Spleen (tissue), 11 donors: ENCODE results near the gene PGS1. TPM values are rescaled to one million over a fixed set of nuclear protein-coding genes. Genes with fewer than 3 reads are reported as not detected.
A peak's percentile ranks its signal among the peaks of the same experiment; 100 is the strongest.

Experiments
- DNase-seq: peaks from one replicate; pipeline ENCODE4 v3.0.0-alpha.2; 2020
- H3K27ac ChIP-seq, 8 donors: fragments of 200-600 bp; sonication (generic) in 7 of 8; 1 replicate in 4 of 8; 2 replicates in 4 of 8; pipeline versions ENCODE4 v1.5.0 to v1.8.0; 2016 to 2021; ENCODE audit warnings: inconsistent platforms in 4 of 8, mild to moderate bottlenecking in 4 of 8, moderate library complexity in 1 of 8
- H3K27me3 ChIP-seq, 7 donors: fragments of 200-600 bp; sonication (generic) in 6 of 7; replicated peaks in 1 of 7; 1 replicate in 4 of 7; 2 replicates in 3 of 7; pipeline versions ENCODE4 v1.5.0 to v1.8.0; 2016 to 2021; ENCODE audit warnings: inconsistent platforms in 3 of 7, mild to moderate bottlenecking in 1 of 7
- H3K36me3 ChIP-seq, 6 donors: fragments of 200-600 bp; sonication (generic) in 5 of 6; 1 replicate in 4 of 6; 2 replicates in 2 of 6; pipeline versions ENCODE4 v1.5.0 to v1.8.0; 2016 to 2021; ENCODE audit warnings: inconsistent platforms in 2 of 6
- H3K4me1 ChIP-seq, 6 donors: fragments of 200-600 bp; sonication (generic) in 5 of 6; 1 replicate in 3 of 6; 2 replicates in 3 of 6; pipeline versions ENCODE4 v1.5.0 to v1.8.0; 2016 to 2021; ENCODE audit warnings: inconsistent platforms in 3 of 6
- H3K4me3 ChIP-seq, 8 donors: fragments of 200-600 bp; sonication (generic) in 7 of 8; 1 replicate in 4 of 8; 2 replicates in 4 of 8; pipeline versions ENCODE4 v1.5.0 to v1.8.0; 2016 to 2021; ENCODE audit warnings: inconsistent platforms in 4 of 8, mild to moderate bottlenecking in 4 of 8, moderate library complexity in 2 of 8
- H3K9me3 ChIP-seq, 8 donors: fragments of 200-600 bp; sonication (generic) in 7 of 8; 1 replicate in 4 of 8; 2 replicates in 4 of 8; pipeline versions ENCODE4 v1.5.0 to v1.8.0; 2016 to 2021; ENCODE audit warnings: inconsistent platforms in 4 of 8
- CTCF ChIP-seq, 11 experiments: fragments of 200-600 bp in 7 of 11; fragments of 450-650 bp in 4 of 11; sonication (generic) in 4 of 11; IDR thresholded peaks in 8 of 11; conservative IDR thresholded peaks in 3 of 11; 1 replicate in 7 of 11; 2 replicates in 4 of 11; pipeline versions ENCODE4 v1.4.0 to v1.8.0; 2016 to 2021; ENCODE audit warnings: antibody characterized with exemption in 11 of 11, inconsistent platforms in 4 of 11, mild to moderate bottlenecking in 1 of 11
- POLR2A ChIP-seq, 3 donors: fragments of 450-650 bp; IDR thresholded peaks; one replicate each; pipeline ENCODE4 v1.5.1; 2017; ENCODE audit warnings: antibody characterized with exemption in 3 of 3, mild to moderate bottlenecking in 1 of 3
- POLR2AphosphoS5 ChIP-seq, 3 donors: sonication (generic); formaldehyde crosslinking; IDR thresholded peaks; one replicate each; pipeline ENCODE4 v1.5.1; 2017; ENCODE audit warnings: antibody characterized with exemption in 3 of 3
- WGBS, 5 donors: extraction: QIAGEN DNeasy Blood & Tissue Kit in 3 of 5; methylation state at CpG; one replicate each; pipeline versions ENCODE4 v1.1.5 to v1.1.7; 2013 to 2018; 5-methylcytosine and 5-hydroxymethylcytosine counted together
- intact Hi-C: fragments of 100-400 bp; cut with DNase I; formaldehyde crosslinking; loops from one replicate; pipeline ENCODE4 v1.15.0; 2023; ENCODE audit warnings: low total_unique reads
- polyA plus RNA-seq, 3 donors: library from polyadenylated mRNA; stranded (reverse); fragments of 200-250 nt; gene quantifications; one replicate each; pipeline ENCODE4 v1.2.1, GENCODE V29; 2013
- total RNA-seq, 7 donors: library from RNA; depleted of rRNA in 3 of 7; stranded (reverse); fragments of >200 nt in 3 of 7; fragmentation: NEBNext Ultra II Directional in 4 of 7; extraction: Animal tissue kit (Norgen Biotek cat#: 25700) in 4 of 7; gene quantifications; one replicate each; pipeline versions ENCODE4 v1.1.0 to v1.2.1, GENCODE V29; 2016 to 2021
- donor health status: healthy with polysubstance abuse.
- donor health status: DM: no; HTN: no; CAD: no; lungs with moderate emphysema.
- donor health status: DM: no; HTN: no; CAD: no.
- donor health status: Bipolar disorder and iron deficiency.
- donor health status: healthy.
- donor health status: DM: no; HTN: no; CAD: no.
- donor health status: DM: yes; HTN: yes; CAD: no.

PGS1 gene
- total and polyA plus RNA-seq, 10 donors: 20.0 to 217 (median 109) TPM

GRCh38 chr17:78332991-78333390, 45.5 kb upstream of the PGS1 start:
- intact Hi-C loops: no loop called here
- TF ChIP-seq CTCF (IDR thresholded peaks at IDR 0.05 in 8 of 11, conservative IDR thresholded peaks at IDR 0.05 in 3 of 11) (no peak), POLR2A (IDR thresholded peaks at IDR 0.05) (no peak), POLR2AphosphoS5 (IDR thresholded peaks at IDR 0.05) (no peak)
- H3K36me3 ChIP-seq: no peaks in the 10 kb centered on the region
- H3K27ac ChIP-seq: peak overlapping the region in 2 of 8 donors; percentile 13 to 43
- no peak overlapping the region for H3K4me3 ChIP-seq
- DNase-seq: no peak
- H3K4me1 ChIP-seq: peaks cover 0 to 53% (median 22%) of the 10 kb centered on the region in 6 donors
- no peaks in the 10 kb centered on the region for H3K27me3 ChIP-seq
- H3K9me3 ChIP-seq: no peaks in the 10 kb centered on the region
- 28 to 48% (median 32%) methylated on average over 4 of the region's 4 CpGs for WGBS, 5 donors

GRCh38 chr17:78335209-78335608, 43.2 kb upstream of the PGS1 start:
- Histone ChIP-seq H3K4me3 (no peak overlapping the region), H3K27ac (no peak overlapping the region), H3K27me3 (no peaks in the 10 kb centered on the region), H3K4me1 (peaks cover 0 to 59% (median 35%) of the 10 kb centered on the region in 6 donors), H3K36me3 (no peaks in the 10 kb centered on the region), H3K9me3 (no peaks in the 10 kb centered on the region)
- WGBS, 5 donors: 88 to 96% (median 94%) methylated on average over 11 of the region's 11 CpGs
- no peak for DNase-seq
- TF ChIP-seq CTCF (IDR thresholded peaks at IDR 0.05 in 8 of 11, conservative IDR thresholded peaks at IDR 0.05 in 3 of 11) (no peak), POLR2AphosphoS5 (IDR thresholded peaks at IDR 0.05) (no peak), POLR2A (IDR thresholded peaks at IDR 0.05) (no peak)
- intact Hi-C loops: no loop called here

- peaks cover 10 to 80% (median 54%) of the 10 kb centered on the region in 6 donors for H3K4me1 ChIP-seq
- intact Hi-C loops: no loop called here
- peaks cover 0 to 6% (median 0%) of the 10 kb centered on the region in 7 donors for H3K27me3 ChIP-seq
- no peaks in the 10 kb centered on the region for H3K36me3 ChIP-seq
- TF ChIP-seq POLR2A (IDR thresholded peaks at IDR 0.05): no peak
- peak in 1 of 11 experiments; percentile 18 for TF ChIP-seq CTCF (IDR thresholded peaks at IDR 0.05 in 8 of 11, conservative IDR thresholded peaks at IDR 0.05 in 3 of 11)
- peak in 2 of 3 donors; percentile 54 to 77 for TF ChIP-seq POLR2AphosphoS5 (IDR thresholded peaks at IDR 0.05)
- DNase-seq: peak; percentile 86
- 56 to 63% (median 60%) methylated on average over 19 of the region's 19 CpGs for WGBS, 5 donors
- H3K4me3 ChIP-seq: peak overlapping the region in 1 of 8 donors; percentile 31
- no peaks in the 10 kb centered on the region for H3K9me3 ChIP-seq
- H3K27ac ChIP-seq: peak overlapping the region; percentile 1 to 88 (median 52)
Measured at GRCh38 chr17:78337244-78338109, 41.0 kb upstream of the PGS1 start.
